ENCODE results near the gene SMKR1. TPM values are rescaled to one million over a fixed set of nuclear protein-coding genes. Genes with fewer than 3 reads are reported as not detected.

SMKR1 gene
- total RNA-seq, 1 experiment from 2014 or later, result 8.9 TPM

DNA sequence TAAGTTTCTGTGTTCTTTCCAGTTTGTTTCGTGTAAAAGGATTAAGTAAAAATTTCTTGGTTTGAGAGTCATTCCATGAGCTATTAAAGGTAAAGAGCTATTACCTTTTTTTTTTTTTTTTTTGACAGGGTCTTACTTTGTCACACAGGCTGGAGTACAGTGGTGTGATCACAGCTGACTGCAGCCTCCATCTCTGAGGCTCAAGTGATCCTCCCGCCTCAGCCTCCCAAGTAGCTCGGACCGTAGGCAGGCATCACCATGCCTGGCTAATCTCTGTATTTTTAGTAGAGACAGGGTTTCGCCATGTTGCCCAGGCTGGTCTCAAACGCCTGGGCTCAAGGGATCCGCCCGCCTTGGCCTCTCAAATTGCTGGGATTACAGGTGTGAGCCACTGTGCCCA, 1.4 kb downstream of the SMKR1 start (continued):
- TF ChIP-seq SRF (IDR thresholded peaks at IDR 0.05; ENCODE audit: low read depth), result no peak
- TF ChIP-seq CBX3 (IDR thresholded peaks at IDR 0.05; ENCODE audit: low read depth), result no peak
- no peak for TF ChIP-seq ZBTB33 (IDR thresholded peaks at IDR 0.05; ENCODE audit: extremely low read depth, insufficient replicate concordance, low read length)

DNA sequence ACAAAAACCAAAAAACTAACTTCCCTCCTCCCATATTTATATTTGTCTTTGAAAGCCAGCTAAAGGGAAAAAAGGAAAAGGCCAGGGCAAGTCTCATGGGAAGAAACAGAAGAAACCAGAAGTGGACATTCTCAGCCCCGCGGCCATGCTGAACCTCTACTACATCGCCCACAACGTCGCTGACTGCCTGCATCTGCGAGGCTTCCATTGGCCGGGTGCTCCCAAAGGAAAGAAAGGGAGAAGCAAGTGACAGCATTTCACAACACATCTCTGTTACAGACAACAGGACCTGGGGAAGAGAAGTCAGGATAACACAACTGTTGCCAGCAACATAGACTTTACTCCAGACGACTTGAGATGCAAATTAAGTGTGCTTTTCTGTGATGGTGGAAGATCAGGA, 9.9 kb downstream of the SMKR1 start:
- DNase-seq (ENCODE audit: low read depth, low spot score) (no peak), ATAC-seq (no peak)
- intact Hi-C loops (cut with micrococcal nuclease), result no loop called here
- H3K27me3 ChIP-seq (ENCODE audit: insufficient read depth, low read length), result no peaks in the 10 kb centered on the region
- no peak for TF ChIP-seq ELF1 (IDR thresholded peaks at IDR 0.05; ENCODE audit: borderline replicate concordance, low read depth)
- no peak for TF ChIP-seq POLR2AphosphoS5 (IDR thresholded peaks at IDR 0.05; ENCODE audit: low read depth, low read length)
- no peak for TF ChIP-seq FOSL1 (IDR thresholded peaks at IDR 0.05; ENCODE audit: low read depth)
- no peak for TF ChIP-seq ATF3 (IDR thresholded peaks at IDR 0.05)
- no peak for TF ChIP-seq TCF7L2 (IDR thresholded peaks at IDR 0.05; ENCODE audit: borderline replicate concordance, extremely low read depth, insufficient read depth, insufficient read length)
- TF ChIP-seq ZFX (IDR thresholded peaks at IDR 0.05), result no peak
- TF ChIP-seq EZH2 (IDR thresholded peaks at IDR 0.05), result no peak
- no peak for TF ChIP-seq YY1 (IDR thresholded peaks at IDR 0.05; ENCODE audit: extremely low read depth, insufficient replicate concordance, low read depth, low read length)
- TF ChIP-seq CBX3 (IDR thresholded peaks at IDR 0.05; ENCODE audit: low read depth), result no peak
- no peak overlapping the region for H3K27ac ChIP-seq (ENCODE audit: low read depth, low read length)
- no peaks in the 10 kb centered on the region for H3K9me3 ChIP-seq (ENCODE audit: control insufficient read depth in 1 of 2, insufficient read depth in 1 of 2, low read depth in 1 of 2, low read length in 2 of 2)
- H3K4me2 ChIP-seq (ENCODE audit: low read length), result no peak overlapping the region
- no peak overlapping the region for H3K4me3 ChIP-seq (replicated peaks in 1 of 2; ENCODE audit: low read depth in 1 of 2, low read length in 2 of 2)
- RAD21 ChIA-PET (ENCODE audit: low non-redundant PET in 1 of 2, low total read pairs in 2 of 2, uncharacterized antibody in 2 of 2, unreplicated experiment in 2 of 2), result no interaction called here
- H3K9me2 ChIP-seq (ENCODE audit: insufficient read depth), result no peaks in the 10 kb centered on the region
- H3K79me2 ChIP-seq (ENCODE audit: insufficient read depth, low read length), result no peaks in the 10 kb centered on the region
- CTCF ChIA-PET, result no interaction called here
- POLR2A ChIA-PET, result no interaction called here
- no peak overlapping the region for H2AFZ ChIP-seq (ENCODE audit: low read depth, low read length, poor library complexity, severe bottlenecking)
- H4K20me1 ChIP-seq (ENCODE audit: insufficient read depth), result no peaks in the 10 kb centered on the region
- no peak overlapping the region for H3K9ac ChIP-seq (ENCODE audit: low read length)
- BruUV-seq (replicated peaks), result no TSS peak
- no peaks in the 10 kb centered on the region for H3K4me1 ChIP-seq (ENCODE audit: control insufficient read depth in 1 of 2, insufficient read depth in 2 of 2, low read length in 2 of 2)
- H3K36me3 ChIP-seq (ENCODE audit: control insufficient read depth in 1 of 2, insufficient read depth in 2 of 2, low read length in 2 of 2), result no peaks in the 10 kb centered on the region

Data from HCT116 (cell line).